HG03108 (cell line): Measurements from ENCODE around the gene SCNN1G.

Experiments
- ATAC-seq: cut with Tn5 transposase; IDR thresholded peaks from one replicate; pipeline ENCODE4 v1.9.1; 2021; ENCODE audit warnings: moderate library complexity; ENCODE audit not compliant: unreplicated experiment

The SCNN1G gene

DNA sequence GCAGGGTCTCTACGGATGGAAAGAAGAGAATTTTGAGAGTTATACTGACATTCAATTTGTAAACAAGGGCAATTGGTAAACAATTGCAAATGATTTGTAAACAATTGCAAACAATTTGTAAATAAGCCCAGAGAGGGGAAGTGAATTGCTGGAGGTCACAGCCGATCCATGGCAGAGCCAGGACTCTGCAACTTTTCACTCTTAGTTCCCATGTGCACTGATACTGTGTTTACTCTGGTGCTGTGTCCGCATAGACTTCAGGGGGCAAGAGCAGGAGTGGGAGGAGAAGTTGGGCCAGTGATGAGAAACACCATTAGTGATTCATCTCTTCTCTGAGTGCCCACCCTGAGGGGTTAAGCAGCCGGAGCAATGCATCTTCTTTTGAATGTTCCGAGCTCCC lies 14.0 kb downstream of the SCNN1G start:
- ATAC-seq: no peak

DNA sequence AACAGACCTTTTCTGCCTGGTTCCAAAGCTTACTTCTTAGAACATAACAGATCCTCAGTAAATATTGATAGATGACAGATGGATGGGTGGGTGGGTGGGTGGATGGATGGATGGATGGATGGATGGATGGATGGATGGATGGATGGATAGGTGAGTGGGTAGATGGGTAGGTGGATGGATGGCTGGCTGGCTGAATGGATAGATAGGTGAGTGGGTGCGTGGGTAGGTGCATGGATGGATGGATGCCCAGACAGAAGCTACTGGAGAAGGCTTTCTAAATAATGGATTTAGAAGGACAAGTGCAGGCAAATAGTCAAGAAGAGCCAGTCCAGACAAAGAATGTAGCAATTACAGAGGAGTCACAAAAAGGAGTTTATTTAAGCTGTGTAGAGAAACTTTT lies 19.6 kb downstream of the SCNN1G start:
- ATAC-seq: no peak

DNA sequence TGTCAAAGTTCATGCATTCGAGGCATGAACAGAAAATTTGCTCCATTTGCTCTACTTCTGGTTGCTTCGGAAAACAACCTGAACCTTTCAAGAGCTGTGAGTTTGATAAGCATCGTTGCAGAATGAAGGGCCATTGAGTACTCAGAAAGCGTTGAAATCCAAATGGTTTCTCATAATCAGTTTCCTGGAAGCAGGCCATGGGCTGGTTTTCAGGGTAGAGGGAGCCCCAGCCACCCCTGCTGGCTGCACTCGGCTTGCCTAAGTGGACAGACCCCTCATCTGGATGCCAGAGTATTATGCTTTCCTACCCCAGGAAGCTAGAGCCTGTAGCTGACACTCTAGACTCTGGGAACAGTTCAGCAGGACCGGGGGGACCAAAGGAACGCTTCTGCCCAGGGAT lies 24.4 kb downstream of the SCNN1G start:
- ATAC-seq: no peak

DNA sequence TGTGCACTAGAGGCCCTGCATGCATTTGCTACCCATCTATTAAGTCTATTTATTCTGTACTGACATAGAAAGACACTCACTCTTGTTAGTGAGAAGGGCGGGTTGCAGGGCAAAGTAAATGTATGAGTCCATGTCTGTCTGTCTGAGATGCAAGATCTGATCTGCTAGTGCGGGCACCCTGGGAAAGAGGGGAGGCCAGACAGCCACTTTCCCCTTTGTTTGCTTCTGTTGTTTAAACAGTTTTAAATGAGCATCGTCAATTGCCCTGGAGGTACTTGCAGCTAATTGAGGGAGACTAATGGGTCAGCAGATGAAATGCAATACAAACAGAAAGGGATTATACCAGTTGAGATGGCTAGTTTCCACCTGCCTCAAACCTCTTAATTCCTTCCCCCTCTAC lies 24.9 kb downstream of the SCNN1G start:
- ATAC-seq: no peak

DNA sequence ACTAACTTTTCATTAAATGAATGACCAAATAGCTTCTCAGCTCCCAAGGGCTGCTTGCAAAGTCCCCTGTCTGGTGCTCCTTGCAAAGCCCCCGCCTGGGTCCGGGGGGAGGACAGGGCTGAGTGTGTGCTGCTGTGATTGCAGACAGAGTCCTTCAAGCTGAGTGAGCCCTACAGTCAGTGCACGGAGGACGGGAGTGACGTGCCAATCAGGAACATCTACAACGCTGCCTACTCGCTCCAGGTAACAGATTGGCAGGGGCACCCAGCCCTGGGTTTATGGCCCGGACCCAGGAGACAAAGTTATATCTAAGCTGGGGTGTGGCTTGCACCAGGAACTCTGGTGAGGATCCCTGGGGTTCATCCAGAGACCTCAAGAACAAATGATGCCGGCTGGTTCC lies 27.1 kb downstream of the SCNN1G start:
- no peak for ATAC-seq

DNA sequence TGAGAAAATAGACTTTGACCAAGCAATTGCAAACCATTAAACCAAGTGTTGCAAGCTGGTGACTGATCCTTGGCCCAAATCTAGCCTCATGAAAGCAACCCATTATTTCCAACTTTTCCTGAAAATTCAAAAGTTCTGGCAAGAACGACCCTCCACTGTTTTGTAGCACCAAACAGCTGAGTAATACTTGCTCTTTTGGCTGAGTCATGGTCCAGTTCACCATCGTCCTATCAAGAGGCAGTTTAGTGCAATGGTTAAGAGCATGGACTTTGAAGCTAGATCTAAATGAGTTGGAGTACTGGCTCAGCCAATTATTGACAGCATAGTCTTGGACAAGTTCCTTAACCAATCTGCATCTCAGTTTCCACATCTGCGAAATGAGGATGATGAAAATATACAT lies 31.3 kb downstream of the SCNN1G start:
- ATAC-seq: no peak

DNA sequence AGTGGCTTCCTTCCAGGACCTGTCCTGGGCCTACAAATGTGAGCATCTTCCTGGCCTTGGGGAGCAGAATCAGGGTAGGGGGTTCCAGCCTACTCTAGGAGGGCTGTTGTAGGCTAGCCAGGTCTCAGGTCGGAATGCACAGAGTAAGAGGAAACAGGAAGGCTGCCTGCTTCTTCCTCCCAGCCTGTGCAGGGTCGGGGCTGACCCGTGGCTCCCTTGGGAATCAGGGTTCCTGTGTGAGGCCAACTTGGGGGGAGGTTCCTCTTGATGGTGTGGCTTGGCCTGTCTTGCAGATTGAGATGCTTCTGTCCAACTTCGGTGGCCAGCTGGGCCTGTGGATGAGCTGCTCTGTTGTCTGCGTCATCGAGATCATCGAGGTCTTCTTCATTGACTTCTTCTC lies 32.3 kb downstream of the SCNN1G start:
- ATAC-seq: no peak

DNA sequence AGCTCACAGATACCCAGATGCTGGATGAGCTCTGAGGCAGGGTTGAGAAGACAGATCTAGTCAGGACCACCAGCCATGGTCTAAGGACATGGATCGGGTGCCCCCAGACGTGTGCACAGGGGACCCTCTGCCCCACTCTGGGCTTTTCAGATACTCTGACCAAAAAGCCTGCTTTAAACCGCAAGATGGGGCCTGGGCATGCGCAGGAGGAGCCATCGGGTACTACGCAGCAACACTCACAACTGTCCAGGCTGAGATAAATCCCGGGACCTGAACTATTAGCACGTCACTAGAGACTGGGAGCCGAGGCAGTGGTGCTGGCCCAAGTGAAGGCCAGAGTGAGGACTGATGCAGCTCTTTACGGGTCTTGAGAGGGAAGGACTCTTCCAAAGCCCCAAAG lies 32.9 kb downstream of the SCNN1G start:
- no peak for ATAC-seq

DNA sequence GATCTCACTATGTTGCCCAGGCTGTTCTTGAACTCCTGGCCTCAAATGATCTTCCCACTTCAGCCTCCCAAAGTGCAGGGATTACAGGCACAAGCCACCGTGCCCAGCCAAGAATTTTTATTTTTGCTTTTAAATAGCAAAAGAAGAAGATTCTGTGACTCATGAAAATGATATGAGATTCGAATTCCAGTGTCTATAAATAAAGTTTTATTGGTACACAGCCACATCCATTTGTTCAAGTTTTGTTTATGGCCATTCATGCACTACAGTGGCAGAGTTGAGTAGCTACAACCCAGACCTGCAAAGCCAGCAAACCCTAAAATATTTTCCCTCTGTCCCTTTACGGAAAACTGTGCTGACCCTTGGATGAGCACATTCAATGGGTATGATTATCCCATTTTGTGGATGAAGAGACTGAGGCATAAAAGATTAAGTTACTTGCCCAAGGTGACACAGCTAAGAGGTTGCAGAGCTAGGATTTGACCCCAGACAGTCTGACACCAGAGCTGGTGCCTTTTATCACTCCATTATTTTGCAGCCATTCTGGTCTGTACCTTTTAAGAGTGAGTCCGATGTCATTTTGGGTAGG lies 34.2 kb downstream of the SCNN1G start:
- ATAC-seq: no peak

DNA sequence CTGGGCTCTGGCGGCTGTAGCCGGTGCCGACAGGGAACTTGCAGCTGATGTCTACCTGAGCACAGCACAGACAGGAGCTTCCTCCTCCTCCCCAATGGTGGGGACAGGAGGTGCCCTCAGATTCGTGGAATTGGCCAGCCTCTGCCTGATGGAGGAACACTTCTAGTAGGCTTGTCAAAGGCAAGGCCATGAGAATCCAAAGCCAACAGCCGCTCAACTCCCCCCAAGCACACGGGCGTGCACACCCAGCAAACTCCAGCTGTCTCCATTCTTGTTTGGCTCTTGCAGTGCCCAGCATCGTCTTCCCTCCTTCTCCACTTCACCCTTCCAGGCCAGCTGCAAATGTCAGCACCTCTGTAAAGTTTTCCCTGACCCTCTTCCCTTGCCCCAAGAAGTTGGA lies 35.1 kb downstream of the SCNN1G start:
- no peak for ATAC-seq

DNA sequence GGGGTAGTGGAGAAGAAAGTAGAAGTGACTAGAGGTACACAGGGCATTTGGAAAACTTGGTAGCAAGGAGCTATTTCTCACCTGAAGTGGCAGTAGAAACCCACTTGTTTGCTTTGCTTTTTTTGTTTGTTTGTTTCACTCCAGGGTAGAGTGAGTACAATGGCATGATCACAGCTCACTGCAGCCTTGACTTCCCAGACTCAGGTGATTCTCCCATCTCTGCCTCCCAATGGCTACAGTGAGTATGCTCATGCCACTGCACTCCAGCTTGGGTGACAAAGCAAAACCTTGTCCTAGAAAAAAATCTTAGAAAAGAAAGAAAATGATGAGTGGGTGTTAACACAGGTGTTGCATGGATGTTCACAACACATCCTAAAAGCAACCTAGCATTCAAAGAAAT lies 40.4 kb downstream of the SCNN1G start:
- ATAC-seq: no peak

DNA sequence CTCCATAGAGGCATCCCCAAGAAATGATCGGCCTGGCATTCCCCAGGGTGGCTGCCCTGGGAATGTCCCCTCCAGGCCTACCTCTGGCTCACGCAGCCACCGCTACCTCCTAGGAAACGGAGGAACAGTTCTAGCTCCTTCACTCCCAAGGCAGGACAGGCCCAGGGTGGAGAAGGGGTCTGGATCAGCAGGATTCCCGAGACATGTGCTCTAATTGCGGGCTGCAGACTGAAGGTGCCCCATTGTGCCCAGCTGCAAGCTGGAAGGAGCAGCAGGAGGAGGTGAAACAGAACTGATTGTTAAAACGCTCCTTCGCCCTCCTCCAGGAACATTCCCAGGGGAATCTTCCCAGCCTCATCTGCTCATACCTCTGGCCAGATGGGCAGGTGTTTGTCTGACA lies 40.8 kb downstream of the SCNN1G start:
- ATAC-seq: no peak

DNA sequence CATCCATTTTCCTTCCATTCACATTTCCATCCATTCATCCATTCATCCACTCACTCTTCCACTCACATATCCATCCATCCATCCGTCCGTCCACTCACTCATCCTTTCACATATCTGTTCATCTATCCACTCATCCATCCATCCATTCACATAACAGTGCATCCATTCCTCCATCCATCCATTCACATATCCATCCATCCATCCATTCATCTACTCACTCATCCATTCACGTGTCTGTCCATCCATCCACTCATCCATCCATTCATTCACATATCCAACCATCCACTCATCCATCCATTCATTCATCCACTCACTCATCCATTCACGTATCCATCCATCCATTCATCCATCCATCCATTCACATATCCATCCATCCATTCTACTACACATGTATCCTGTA lies 42.6 kb downstream of the SCNN1G start:
- no peak for ATAC-seq

DNA sequence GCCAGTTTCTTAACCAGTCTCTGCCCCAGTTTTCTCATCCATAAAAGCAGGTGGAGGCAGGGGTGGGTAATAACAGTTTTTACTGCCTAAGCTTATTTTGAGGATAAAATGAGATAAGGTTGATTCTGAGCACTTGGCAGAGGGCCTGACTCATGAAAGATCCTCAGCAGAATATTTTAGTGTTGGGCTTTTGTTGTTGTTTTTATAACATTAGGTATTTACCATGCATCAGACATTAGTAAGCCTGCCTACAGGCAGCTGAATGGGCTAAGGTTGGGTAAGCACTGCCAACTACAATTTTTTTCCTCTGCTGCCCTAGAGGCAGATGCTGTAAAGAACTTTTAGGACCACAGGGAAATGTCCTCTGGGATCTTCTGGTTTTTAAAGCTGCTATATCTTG lies 43.1 kb downstream of the SCNN1G start:
- ATAC-seq: no peak

DNA sequence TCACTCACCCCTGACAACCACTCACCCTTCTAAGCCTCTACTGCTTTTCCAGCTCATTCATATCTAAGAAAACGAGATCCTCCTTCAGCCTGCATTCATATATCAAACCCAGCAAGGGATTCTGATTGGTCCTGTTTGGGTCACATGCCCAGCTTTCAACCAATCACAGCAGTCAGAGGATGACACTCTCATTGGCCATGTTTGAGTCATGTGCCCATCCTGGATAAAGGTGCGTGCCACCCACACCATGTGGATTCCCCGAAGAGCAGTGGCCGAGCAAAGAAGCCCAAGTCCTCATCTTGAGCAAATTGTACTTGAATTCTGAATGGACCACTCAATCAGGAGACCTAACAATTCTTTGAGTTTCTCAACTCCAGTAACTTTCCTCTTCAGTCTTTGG lies 45.0 kb downstream of the SCNN1G start:
- no peak for ATAC-seq

DNA sequence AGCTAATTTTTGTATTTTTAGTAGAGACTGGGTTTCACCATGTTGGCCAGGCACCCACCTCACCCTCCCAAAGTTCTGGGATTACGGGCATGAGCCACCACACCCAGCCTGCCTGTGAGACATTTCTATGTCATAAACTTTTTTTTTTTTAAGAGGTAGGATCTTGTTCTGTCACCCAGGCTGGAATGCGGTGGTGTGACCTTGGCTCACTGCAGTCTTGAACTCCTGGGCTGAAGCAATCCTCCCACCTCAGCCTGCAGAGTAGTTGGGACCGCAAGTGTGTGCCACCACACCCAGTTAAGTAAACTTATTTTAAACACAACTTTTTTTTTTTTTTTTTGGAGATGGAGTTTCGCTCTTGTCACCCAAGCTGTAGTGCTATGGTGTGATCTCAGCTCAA lies 47.2 kb downstream of the SCNN1G start:
- no peak for ATAC-seq

DNA sequence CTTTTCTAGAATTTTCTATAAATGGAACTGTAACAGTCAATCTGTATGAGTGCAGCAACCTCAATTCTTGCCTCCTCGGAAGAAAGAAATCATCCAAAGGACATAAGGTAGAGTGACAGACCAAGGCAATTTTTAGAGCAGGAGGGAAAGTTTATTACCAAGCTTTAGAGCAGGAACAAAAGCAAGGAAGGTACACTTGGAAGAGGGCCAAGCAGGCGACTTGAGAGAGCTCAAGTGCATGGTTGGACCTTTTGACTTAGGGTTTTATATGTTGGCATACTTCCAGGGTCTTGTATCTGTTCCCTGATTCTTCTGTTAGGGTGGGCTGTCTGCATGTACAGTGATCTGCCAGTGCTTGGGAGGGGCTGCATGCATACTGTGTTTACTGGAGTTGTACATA lies 50.3 kb downstream of the SCNN1G start:
- no peak for ATAC-seq

DNA sequence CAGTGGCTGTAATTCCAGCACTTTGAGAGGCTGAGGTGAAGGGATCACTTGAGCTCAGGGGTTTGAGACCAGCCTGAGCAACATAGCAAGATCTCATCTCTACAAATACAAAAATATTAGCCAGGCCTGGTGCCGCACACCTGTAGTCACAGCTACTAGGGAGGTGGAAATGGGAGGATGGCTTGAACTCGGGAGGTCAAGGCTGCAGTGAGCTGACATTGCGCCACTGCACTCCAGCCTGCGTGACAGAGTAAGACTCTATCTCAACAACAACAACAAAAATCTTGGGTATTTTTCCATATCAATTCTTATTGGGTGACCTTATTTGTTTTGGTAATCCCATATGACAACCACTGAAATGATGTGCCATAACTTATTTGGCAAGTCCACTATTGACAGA lies 52.6 kb downstream of the SCNN1G start:
- no peak for ATAC-seq

DNA sequence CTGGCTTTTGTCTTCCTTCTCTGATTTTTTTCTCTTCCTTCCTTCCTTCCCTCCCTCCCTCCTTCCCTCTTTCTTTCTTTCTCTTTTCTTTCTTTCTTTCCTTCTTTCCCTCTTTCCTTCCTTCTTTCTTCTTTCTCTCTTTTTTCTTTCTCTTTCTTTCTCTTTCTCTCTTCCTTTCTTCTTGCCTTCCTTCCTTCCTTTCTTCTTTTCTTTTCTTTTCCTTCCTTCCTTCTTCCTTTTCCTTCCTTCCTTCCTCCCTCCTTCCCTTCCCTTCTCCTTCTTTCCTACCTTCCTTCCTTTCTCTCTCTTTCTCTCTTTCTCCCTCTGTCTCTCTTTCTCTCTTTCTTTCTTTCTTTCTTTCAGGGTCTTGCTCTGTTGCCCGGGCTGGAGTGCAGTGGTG lies 54.4 kb downstream of the SCNN1G start:
- no peak for ATAC-seq

DNA sequence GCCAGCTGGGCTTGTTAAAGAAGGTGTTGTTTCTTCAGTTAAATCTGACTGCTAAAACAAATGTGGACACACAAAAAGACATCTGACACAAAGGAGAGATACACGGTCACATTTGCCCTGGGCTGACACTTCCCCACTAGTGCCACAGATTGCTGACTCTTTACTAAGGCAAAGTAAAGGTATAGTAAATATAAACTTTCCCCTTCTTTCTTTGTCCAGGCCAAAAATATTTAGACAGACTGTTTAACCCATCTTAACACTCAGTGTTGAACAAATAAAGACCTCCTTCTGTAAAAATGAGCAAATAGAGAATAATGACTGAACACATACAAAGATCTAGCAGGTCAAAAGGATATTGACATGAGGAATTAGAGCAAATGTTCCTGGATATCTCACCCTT lies 58.4 kb downstream of the SCNN1G start:
- no peak for ATAC-seq

DNA sequence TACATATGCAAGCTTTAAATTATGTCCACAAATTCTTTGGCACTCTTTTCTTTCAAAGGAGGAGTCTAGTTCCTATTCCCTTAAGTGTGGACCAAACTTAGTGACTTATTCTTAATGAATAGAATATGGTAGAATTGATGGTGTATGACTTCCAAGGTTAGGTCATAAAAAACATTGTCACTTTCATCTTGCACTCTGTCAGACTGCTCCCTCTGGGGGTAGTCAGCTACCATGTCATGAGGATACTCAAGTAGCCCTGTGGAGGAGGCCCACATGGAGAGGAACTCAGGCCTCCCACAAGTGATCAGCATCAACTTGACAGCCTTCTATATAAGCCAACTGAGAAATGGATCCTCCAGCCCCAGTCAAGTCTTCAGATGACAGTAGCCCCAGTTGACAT lies 61.6 kb downstream of the SCNN1G start:
- ATAC-seq: no peak

DNA sequence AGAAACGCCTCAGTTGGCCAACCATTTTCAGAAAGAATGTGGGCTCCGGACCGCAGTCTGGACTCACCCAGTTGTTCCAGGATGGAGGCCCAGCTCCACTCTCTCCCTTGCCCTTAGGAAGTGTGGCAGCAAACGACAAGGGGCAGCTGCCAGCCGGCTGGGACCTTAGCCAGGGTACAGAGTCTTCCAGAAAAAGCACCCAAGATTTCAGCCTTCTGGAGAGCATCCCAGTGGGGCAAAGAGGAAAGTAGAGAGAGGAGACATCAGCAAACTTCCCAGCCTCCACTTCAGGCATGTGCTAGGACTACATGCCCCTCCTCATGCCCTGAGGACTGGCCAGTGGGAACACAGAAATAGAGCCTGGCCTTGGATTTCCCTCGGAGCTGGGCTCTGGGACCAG lies 62.7 kb downstream of the SCNN1G start:
- no peak for ATAC-seq

DNA sequence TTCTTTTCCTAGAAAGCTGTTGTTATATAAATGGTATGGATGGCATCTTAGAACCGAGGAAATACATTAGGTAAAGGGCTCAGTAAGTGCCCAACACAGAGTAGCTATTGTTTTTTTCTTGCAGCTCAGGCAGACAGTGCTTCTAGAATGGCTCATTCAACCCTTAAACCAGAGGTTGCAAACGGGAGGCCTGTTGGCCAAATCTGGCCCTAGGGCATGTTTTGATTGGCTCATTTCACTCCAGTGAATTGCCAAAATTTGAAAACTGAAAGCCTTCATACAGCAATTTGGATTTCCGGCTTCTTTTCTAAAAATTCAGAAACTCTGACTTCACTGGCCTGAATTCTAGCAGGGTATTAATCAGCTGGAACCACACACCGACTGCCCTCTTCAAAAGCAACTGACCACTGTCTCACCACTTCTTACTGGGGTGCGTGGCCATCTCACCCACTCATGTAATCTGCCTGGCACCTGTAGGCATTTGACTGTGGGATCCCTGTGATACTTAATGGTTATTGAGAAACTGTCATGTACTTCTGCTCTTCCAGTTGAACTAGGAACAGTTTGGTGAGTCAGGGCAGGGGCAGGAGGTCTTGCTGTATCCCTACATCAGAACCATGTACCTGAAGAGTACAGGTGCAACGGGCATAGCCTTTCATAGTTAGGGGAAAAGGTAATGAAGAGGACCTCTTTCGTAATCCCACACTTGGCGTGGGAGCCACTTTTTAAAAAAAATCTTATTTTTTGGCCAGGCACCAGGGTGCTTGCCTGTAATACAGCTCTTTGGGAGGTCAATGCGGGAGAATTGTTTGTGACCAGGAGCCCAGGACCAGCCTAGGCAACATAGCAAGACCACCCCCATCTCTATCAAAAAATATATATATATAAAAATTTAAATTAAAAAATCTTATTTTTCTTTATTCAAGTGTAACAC lies 66.0 kb downstream of the SCNN1G start:
- ATAC-seq: no peak
